HPDE6-E6E7 (cell line): ENCODE data around the gene FYCO1.
A peak's percentile ranks its signal among the peaks of the same experiment; 100 is the strongest.

ENCODE experiments used
- DNase-seq: peaks from one replicate; pipeline ENCODE4 v3.0.0; 2011; ENCODE audit warnings: missing footprints; ENCODE audit errors: extremely low spot score

The FYCO1 gene

DNA sequence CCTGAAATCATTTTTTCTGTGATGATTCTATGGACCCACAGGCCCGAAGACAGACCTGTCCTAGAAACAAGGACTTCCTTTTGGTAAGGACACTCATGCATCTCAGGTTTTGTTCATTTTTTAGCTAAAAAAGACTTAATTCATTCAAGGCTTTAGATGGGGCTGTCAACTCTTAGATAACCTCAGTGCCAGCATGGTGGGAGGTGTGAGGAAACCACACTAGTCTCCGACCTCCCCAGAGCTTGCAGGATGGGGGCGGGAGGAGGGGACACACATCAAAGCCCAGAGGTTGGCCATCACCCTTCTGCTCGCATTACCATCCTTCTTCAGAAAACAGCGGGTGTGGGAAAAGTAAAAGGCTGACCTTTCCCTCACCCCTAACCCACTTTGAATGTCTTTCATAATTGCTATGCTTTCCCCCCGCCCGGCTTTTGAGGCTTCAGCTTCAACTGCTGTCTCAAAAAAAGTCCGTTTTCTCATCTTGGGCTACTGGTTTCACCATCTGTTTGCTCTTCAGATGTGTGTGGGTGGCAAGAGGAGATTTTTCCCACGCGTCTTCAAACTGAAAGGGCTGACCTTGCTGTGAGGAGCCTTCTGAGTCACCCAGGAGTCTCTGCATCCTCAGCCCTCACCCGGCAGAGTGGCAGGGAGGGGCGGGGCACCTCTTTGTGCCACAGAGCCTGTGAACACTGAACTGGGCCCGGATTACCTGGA is 79.9 kb downstream of the FYCO1 start:
- DNase-seq = peak; percentile 53

DNA sequence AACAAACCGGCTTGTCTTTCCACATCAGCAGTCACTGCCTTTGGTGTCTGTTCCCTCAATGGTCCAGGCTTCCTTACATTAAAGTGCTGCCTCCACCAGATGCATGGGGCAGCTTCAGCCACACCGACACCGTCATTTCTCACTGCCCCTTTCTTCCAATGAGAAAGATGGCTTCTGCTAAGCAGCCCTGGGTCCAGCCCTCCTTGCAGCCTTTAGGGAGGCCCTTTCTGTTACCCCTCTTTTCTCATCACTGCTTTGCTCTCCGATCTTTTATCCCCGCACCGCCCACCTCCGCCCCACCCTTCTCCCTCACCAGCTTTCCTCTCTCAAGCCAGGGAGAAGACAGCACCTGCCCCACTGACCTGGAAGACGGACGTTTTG is 80.6 kb downstream of the FYCO1 start:
- DNase-seq = no peak

DNA sequence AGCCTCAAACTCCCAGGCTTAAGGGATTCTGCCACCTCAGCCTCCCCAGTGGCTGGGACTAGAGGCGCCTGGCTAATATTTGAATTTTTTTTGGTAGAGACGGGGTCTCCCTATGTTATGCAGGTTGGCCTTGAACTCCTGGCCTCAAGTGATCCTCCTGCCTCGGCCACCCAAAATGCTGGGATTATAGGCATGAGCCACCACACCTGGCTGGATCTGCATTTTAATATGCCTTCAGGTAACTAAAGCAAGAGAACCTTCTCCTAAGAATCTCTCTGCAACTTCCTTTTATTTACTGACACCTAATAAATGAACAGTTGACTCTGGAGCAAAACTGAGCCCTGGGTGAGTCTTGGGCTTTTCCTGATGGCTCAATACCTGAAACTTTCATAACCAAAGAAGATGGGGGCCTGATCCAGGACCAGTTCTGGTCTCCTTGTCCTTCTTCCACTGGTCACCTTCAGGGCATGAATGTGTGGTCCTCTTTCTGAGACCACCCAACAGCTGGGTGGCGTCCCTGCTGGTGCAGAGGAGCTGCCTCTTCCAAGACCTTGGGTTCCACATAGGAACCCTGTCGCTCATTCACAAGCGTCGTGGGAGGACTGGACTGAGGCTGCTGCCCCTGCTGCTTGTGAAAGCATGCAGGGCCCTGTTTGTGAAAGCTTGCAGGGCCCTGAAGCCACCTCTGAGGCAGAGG is 81.1 kb downstream of the FYCO1 start:
- no peak for DNase-seq

DNA sequence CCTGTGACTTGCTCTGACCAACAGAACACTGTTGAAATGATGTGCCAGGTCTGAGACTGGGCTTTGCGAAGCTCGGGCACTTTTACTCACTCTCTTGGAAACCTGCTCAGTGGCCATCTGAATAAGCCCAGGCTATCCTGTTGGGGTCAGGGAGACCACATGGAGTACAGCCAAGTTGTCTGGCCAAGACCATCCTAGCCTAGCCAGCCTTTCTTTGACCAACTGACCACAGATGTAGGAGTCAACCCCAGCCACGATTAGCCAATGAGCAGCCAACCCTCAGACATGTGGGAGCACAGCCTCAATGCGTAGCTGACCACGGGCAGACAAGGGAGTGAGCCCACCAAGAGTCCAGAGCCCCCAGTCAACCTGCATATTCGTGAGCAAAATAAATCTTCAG is 83.2 kb downstream of the FYCO1 start:
- no peak for DNase-seq

DNA sequence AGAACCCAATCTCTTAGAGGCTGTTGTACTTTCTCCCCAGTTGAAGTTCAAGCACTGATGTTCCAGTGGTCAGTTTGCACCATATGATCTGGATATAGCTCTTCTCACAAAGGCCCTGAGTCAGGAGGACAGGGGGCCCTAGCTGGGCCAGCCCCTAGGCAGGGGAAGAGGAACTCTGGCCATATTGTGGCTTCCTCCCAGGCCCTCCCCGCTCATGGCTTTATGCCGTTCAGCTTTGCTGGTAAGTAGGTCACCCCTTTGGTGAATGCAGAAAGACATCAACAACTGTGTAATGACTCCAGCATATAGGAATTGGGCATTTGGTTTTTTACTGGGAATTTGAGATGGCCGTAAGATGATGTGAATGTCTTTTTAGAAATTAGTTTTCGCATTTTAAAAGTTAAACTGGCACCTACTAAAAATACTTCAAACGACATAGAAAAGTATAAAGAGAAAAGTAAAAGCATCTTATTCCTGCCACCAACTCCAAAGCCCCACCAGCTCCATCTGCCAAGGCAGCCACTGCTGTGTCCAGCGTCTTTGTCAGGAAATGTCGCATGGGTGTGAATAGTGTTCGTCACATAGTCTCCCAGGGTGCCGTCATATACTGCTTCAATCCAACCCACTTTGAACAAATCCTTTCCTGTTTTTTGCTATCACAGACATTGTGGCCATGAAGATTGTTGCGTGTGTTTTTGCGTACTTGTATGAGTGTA is 84.0 kb downstream of the FYCO1 start:
- no peak for DNase-seq

- no peak for DNase-seq
Observed at GRCh38 chr3:45910892-45911291, 84.7 kb downstream of the FYCO1 start.

DNA sequence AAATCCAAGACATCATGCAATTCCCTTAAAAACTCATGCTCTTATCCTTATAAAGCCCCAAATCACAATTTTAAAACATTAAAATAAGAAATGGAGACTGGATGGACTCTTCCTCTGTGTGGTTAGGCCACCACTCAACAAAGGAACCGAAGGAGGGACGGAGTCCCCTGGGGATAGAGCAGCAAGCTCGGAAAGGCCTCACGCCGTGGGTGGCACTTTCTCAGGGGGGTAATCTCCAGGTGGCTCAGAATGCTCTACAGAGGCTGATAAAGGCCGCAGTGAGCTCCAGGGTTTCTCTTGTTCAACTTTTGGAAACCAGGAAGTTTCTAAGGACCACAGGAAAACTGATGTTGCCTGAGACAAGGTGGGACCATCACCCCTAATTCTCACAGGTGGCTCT is 86.1 kb downstream of the FYCO1 start:
- no peak for DNase-seq

- no peak for DNase-seq
Observed at GRCh38 chr3:45908761-45909160, 86.9 kb downstream of the FYCO1 start.

DNA sequence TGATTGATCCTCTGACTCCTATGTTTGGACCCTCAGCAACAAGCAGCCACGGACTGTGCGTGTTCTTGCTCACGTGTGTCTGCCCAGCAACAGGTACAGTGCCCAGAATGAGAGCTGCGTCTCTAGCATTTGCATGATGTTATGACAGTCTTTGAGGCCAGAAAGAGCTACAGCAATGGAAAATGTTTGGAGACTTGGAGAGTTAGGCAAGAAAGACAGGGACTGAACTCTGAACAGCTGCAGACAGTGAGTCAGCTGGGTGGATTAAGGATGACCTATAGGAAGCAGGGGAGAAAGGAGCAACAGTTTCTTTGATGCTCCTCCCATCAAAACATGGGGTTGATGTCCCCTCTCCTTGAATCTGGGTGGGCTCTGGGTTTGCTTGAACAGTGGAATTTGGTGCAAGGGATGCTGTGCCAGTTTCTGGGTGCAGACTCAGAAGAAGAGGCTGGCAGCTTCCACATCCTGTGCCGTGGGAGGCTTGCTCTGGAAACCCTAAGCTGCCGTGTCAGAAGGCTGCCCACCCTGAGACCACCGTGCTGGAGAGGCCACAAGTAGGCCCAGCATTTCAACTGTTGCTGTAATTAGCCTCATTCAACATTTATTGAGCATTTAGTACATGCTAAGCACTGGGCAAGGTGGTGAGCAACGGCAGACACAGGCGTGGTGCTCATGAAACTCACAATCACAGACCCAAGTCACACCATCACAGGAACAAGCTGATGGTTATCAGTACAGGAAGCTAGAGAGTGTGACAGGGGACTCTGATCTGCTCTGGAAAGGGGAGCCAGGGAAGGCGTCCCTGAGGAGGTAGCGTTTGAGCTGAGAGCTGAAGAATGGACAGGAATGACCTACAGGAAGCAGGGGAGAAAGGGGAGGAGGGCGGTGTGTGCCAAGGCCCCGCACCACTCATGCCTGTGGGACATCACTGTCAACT is 87.6 kb downstream of the FYCO1 start:
- DNase-seq = no peak

DNA sequence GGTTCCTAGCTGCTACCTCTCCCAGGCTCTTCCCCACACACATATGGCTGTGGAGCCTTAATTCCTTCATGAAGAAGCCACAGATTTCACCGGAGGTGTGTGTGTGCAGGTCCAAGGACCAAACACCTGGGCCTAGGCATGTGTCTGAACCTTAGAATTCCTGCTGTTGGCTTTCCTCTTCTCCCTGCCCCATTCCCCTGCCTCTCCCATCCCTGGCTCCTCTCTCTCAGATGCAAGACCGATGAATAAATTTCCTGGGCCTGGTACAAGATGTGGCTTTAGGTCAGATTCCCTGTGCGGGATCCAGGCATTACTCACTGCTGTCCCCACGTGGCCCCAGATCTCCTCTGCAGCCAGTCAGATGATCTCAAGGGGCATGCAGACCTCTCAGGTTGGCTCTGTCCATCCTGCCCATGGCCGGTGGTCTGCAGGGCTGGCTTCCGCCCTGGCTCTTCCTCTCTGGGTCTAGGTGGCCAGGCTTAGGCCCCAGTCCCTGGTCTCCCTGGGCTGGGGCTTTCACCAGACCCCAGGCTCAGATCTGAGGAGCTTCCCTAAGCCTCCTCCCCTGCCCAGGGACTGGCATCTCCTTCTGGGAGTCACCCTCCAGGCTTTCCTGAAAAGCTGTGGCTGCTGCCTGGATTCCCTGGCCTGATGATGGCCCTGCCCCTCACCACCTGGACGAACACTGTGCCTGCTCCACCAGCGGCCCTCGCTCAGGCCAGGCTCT is 88.8 kb downstream of the FYCO1 start:
- DNase-seq = no peak

- DNase-seq = no peak
Observed at GRCh38 chr3:45905755-45906154, 89.9 kb downstream of the FYCO1 start.

GRCh38 chr3:45904931-45905330 is 90.7 kb downstream of the FYCO1 start:
- no peak for DNase-seq

GRCh38 chr3:45896956-45897355 is 98.7 kb downstream of the FYCO1 start:
- no peak for DNase-seq

DNA sequence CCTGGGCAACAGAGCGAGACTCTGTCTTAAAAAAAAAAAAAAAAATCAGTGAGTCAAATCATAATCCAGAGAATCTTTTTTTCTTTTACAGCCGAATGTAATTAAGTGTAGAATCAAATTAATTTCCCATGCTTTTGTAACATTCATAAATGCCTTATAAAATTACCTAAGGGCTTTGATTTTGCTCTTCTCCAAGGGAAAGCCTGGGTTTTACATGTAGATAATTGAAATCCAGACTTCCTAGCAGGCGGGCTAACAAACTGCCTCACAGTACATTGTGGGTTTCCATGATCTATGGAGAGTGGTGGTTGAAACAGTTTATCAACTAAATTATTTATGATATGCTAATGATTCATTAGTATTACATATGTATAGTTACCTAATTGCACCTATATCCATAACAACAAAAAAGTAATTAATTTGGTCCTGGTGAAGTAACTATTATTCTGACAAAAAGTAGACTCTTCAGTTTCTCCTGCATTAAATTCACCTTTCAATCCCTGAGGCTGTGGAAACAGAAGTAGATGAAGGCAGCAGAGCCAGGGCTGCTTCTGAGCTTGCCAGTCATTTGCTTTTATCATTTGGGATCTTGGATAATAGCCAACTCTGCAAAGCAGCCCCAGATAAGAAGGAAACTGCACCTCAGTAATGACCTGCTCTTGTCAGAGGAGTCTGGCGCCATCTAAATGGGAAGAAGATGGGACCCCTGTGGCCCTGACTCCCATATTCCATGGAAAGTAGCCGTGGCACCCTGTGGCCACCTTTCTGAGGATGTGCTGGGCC is 99.7 kb downstream of the FYCO1 start:
- no peak for DNase-seq

DNA sequence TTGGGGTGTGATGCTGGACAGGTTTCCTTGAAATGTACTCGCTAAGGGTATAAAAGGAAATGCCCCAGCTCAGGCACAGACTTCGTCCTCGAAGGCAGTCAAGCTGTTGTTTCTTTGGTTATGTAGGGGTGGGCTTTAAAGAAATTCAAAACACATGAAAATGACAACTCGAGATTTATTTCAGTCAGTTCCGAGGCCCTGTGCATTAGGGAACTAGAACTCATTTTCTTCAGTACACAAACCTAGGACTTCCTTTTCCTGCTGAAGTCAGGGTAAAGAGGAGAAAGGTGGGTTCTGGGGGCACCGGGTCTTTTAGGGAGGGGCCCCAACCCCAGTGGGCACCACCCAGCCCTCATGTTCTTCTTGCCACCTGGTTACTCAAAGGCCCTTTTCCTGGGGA is 101.6 kb downstream of the FYCO1 start:
- DNase-seq = no peak

GRCh38 chr3:45892161-45892560 is 103.5 kb downstream of the FYCO1 start:
- no peak for DNase-seq

DNA sequence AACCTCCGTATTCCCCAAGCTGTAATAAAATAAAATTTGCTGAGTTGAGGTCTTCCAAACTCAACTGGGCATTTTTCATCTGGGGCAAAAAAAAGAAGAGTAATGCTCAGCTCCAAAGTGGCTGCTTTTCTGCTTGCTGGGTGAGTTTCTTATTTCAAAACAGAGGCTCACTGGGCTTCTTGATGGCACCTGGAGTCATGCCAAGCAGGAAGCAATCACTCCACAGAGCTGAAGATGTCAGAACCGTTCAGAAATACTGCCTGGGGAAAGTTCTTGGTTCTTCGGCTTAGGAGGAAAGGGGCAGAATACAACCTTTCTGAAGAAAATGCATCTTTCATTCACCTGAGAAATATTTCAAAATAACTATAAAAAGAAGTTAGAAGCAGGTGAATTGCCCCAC is 105.2 kb downstream of the FYCO1 start:
- no peak for DNase-seq

GRCh38 chr3:45889337-45889736 is 106.3 kb downstream of the FYCO1 start:
- DNase-seq = no peak

GRCh38 chr3:45887759-45888511 is 107.7 kb downstream of the FYCO1 start:
- no peak for DNase-seq

- no peak for DNase-seq
Observed at GRCh38 chr3:45887285-45887684, 108.3 kb downstream of the FYCO1 start.
